ENCODE data around the gene WDR73. TPM values are rescaled to one million over a fixed set of nuclear protein-coding genes. Genes with fewer than 3 reads are reported as not detected.

Gene WDR73
- total RNA-seq, 1 experiment from 2014 or later: 29.5 TPM

- Histone ChIP-seq H3K4me2 (peak overlapping the region; percentile 95), H3F3A (ENCODE audit: insufficient read depth, low read depth) (peaks cover 13% of the 10 kb centered on the region; the same call in 1 of the 2 replicates), H3K9me2 (ENCODE audit: insufficient read depth) (no peaks in the 10 kb centered on the region), H3K4me1 (replicated peaks; ENCODE audit: insufficient read depth) (peaks cover 6% of the 10 kb centered on the region), H3K79me2 (ENCODE audit: low read depth) (0 out of 2 replicates have a peak, but pooled peaks cover 4% of the 10 kb centered on the region), H4K20me1 (ENCODE audit: insufficient read depth) (no peaks in the 10 kb centered on the region), H3K27ac (no peak overlapping the region), H3K9me3 (ENCODE audit: insufficient read depth, low read depth) (no peaks in the 10 kb centered on the region), H2AFZ (0 out of 2 replicates have a peak overlapping the region, but pooled peaks have one; percentile 64), H3K36me3 (ENCODE audit: low read depth) (no peaks in the 10 kb centered on the region), H3K27me3 (ENCODE audit: insufficient read depth, low read depth) (no peaks in the 10 kb centered on the region), H3K4me3 (peak overlapping the region; percentile 11; the same call in 1 of the 2 replicates)
- intact Hi-C loops (cut with micrococcal nuclease; ENCODE audit: unreplicated experiment): loop anchor here (2.0 to 5.0 kb wide), 5 partner anchors 31 to 382 kb away; partner anchors contain the start of genes PDE8A, SEC11A and WDR73
- BruUV-seq (replicated peaks): no TSS peak
- TF ChIP-seq, protein P1, sequence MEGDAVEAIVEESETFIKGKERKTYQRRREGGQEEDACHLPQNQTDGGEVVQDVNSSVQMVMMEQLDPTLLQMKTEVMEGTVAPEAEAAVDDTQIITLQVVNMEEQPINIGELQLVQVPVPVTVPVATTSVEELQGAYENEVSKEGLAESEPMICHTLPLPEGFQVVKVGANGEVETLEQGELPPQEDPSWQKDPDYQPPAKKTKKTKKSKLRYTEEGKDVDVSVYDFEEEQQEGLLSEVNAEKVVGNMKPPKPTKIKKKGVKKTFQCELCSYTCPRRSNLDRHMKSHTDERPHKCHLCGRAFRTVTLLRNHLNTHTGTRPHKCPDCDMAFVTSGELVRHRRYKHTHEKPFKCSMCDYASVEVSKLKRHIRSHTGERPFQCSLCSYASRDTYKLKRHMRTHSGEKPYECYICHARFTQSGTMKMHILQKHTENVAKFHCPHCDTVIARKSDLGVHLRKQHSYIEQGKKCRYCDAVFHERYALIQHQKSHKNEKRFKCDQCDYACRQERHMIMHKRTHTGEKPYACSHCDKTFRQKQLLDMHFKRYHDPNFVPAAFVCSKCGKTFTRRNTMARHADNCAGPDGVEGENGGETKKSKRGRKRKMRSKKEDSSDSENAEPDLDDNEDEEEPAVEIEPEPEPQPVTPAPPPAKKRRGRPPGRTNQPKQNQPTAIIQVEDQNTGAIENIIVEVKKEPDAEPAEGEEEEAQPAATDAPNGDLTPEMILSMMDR (conservative IDR thresholded peaks at IDR 0.05): no peak
- no peak for TF ChIP-seq EZH2 (IDR thresholded peaks at IDR 0.05; ENCODE audit: low read depth)
- no peak for DNase-seq
- ChIA-PET CTCF (no interaction called here), POLR2A (ENCODE audit: unreplicated experiment) (interaction anchor here (0.6 kb wide), 1 partner anchor 1832 kb away, joined by 3 read pairs; no protein-coding TSS in a partner anchor)
These were observed 54.2 kb downstream of the WDR73 start for GRCh38 chr15:84599906-84600305.

DNA sequence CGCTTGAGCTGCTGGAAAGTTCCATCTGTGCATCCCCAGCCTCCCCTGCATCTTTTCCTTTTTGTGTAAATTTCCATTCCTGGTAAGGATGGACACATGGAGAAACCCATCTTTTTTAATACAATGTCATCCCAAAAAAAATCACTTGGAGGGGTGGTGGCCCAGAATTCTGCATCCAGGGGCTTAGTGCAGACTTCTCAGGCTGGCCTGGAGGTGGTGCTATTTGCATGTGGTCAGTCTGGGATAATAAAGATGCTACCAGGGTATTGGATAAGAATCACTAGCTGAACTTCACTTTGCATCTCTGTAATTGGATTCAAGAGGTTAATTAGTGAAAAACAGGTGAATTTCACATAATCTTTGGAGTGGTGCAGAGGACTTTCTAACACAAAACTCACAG, 55.1 kb downstream of the WDR73 start:
- intact Hi-C loops (cut with micrococcal nuclease; ENCODE audit: unreplicated experiment): no loop called here
- H2AFZ ChIP-seq: no peak overlapping the region
- H3F3A ChIP-seq (ENCODE audit: insufficient read depth, low read depth): peaks cover 13% of the 10 kb centered on the region; the same call in 1 of the 2 replicates
- H3K4me2 ChIP-seq: no peak overlapping the region
- no TSS peak for BruUV-seq (replicated peaks)
- H3K4me3 ChIP-seq: no peak overlapping the region
- H3K27ac ChIP-seq: no peak overlapping the region
- CTCF ChIA-PET: interaction anchor here (0.6 to 0.9 kb wide), 3 partner anchors 29 to 38 kb away, joined by 3 to 6 read pairs (median 4); no protein-coding TSS in a partner anchor
- H3K9me2 ChIP-seq (ENCODE audit: insufficient read depth): no peaks in the 10 kb centered on the region
- peaks cover 6% of the 10 kb centered on the region for H3K4me1 ChIP-seq (replicated peaks; ENCODE audit: insufficient read depth)
- H3K36me3 ChIP-seq (ENCODE audit: low read depth): no peaks in the 10 kb centered on the region
- TF ChIP-seq, protein P1 (conservative IDR thresholded peaks at IDR 0.05): peak; percentile 77
- TF ChIP-seq EZH2 (IDR thresholded peaks at IDR 0.05; ENCODE audit: low read depth): no peak
- peak in 1 of 2 experiments; percentile 27 for DNase-seq
- POLR2A ChIA-PET (ENCODE audit: unreplicated experiment): no interaction called here
- no peaks in the 10 kb centered on the region for H4K20me1 ChIP-seq (ENCODE audit: insufficient read depth)
- H3K27me3 ChIP-seq (ENCODE audit: insufficient read depth, low read depth): no peaks in the 10 kb centered on the region
- no peaks in the 10 kb centered on the region for H3K9me3 ChIP-seq (ENCODE audit: insufficient read depth, low read depth)
- 0 out of 2 replicates have a peak, but pooled peaks cover 4% of the 10 kb centered on the region for H3K79me2 ChIP-seq (ENCODE audit: low read depth)

GRCh38 chr15:84598250-84598649, 55.8 kb downstream of the WDR73 start:
- Histone ChIP-seq H3K4me1 (replicated peaks; ENCODE audit: insufficient read depth) (peaks cover 6% of the 10 kb centered on the region), H3K9me3 (ENCODE audit: insufficient read depth, low read depth) (no peaks in the 10 kb centered on the region; the same call in 1 of the 2 replicates), H3K4me2 (no peak overlapping the region), H3K9me2 (ENCODE audit: insufficient read depth) (no peaks in the 10 kb centered on the region), H3K79me2 (ENCODE audit: low read depth) (0 out of 2 replicates have a peak, but pooled peaks cover 4% of the 10 kb centered on the region), H4K20me1 (ENCODE audit: insufficient read depth) (no peaks in the 10 kb centered on the region), H2AFZ (no peak overlapping the region), H3K4me3 (no peak overlapping the region), H3K27me3 (ENCODE audit: insufficient read depth, low read depth) (no peaks in the 10 kb centered on the region), H3F3A (ENCODE audit: insufficient read depth, low read depth) (peaks cover 13% of the 10 kb centered on the region; the same call in 1 of the 2 replicates), H3K36me3 (ENCODE audit: low read depth) (no peaks in the 10 kb centered on the region), H3K27ac (no peak overlapping the region)
- ChIA-PET POLR2A (ENCODE audit: unreplicated experiment) (no interaction called here), CTCF (interaction anchor here (0.6 kb wide), 1 partner anchor 449 kb away, joined by 3 read pairs; no protein-coding TSS in a partner anchor)
- no peak for DNase-seq
- intact Hi-C loops (cut with micrococcal nuclease; ENCODE audit: unreplicated experiment): no loop called here
- TF ChIP-seq, protein P1 (conservative IDR thresholded peaks at IDR 0.05): no peak
- TF ChIP-seq EZH2 (IDR thresholded peaks at IDR 0.05; ENCODE audit: low read depth): no peak
- BruUV-seq (replicated peaks): no TSS peak
